ENCODE results near the gene POLR1D. TPM values are rescaled to one million over a fixed set of nuclear protein-coding genes. Genes with fewer than 3 reads are reported as not detected.
"Not testable (repeated sequence)": the region's sequence is repeated elsewhere in the genome, so short reads cannot be mapped to it uniquely, and the experiment has no call there.

POLR1D gene
- total RNA-seq, 1 experiment from 2014 or later = 149 TPM

DNA sequence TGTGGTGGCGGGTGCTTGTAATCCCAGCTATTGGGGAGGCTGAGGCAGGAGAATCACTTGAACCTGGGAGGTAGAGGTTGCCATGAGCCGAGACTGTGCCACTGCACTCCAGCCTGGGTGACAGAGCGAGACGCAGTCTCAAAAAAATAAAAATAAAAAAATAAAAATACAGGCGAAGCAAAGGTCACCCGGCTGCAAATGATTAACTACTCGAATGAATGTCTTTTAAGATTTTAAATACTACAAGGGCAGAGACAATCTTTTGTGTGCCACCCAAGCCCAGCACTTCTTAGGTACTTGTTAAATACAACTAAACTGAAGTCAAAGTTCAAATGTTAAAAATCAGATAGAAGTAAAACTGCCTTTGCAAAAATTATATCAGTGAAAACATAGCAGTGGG is 8.1 kb upstream of the POLR1D start:
- DNase-seq (ENCODE audit: extremely low read depth, low read depth) = no peak

DNA sequence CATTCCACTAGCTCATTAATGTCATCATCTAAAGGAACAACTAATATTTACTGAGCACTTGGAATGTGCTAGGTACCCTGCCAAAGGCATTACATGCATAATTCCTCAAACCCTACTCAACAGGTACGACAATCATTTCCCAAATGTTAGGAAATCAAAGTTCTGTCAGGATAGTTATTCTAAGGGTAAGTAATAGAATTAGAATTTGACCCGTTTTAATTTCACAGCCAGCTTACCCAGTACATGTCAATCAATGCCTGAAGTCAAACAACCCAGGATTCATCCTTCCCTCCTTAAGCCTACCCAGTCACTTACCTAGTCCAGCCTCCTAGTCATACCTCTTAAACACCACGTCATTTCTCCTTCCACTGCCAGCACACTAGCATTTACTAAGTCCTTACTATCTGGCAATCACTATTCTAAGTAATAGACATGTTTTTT is 3.8 kb upstream of the POLR1D start:
- no peak for DNase-seq (ENCODE audit: extremely low read depth, low read depth)

DNA sequence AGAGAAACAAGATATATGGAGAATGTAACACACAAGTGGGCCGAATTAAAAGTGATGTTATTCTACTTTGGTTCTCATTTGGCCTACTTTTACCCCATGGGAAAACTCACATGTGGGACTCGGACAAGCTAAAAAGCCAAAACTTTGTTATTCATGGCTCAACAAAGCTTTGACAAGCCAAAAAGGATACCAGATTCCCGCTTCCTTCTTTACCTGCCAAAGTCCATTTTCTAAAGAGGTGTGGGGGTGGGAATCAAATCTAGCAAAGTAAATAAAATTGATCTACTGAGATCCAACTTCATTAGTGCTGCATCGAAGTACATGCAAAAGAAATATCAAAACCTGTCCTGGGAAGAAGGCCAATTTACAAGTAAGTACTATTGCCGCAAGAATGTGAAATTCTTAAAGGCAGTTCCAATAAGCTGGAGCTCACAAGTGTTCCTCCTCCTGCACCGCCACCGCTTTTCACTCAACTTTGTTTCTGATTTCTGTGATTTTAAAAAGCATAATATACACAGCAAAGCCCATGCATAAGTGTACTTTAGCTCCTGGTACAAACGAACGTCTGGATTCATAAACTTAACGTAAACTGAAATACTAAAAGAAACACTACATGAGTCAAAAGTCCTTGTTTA is 2.5 kb upstream of the POLR1D start:
- no peak for DNase-seq (ENCODE audit: extremely low read depth, low read depth)

DNA sequence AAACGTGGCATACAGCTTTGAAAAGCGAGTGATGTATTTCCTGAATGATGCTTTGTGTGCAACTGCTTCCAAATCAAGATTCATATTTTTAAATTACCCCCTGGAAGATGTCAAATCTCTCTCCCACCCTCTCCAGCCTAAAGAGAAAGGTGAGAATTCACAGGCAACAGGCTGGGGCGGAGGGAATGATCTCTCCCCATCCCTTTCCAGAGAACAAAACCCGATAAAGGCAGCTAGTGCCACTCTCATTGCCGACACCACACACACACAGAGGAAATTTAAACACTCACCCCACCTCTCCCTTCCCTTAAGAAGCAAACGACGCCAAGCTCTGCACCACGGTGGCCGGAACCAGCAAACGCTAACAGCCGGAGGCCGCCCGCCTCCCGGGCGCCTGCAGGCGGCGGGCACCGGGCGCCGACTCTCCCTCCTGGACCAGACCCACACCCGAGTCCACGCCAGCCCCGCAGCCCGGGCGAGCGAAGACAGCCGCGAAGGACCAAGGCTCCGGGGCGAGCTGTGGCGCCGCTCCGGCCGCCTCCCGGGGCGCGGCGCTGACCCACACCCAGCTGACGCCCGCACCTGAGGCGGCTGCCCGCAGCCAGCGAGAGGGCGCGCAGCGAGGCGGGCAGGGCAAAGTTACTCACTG is 1.8 kb upstream of the POLR1D start:
- peak; percentile 2 for DNase-seq (ENCODE audit: extremely low read depth, low read depth)

DNA sequence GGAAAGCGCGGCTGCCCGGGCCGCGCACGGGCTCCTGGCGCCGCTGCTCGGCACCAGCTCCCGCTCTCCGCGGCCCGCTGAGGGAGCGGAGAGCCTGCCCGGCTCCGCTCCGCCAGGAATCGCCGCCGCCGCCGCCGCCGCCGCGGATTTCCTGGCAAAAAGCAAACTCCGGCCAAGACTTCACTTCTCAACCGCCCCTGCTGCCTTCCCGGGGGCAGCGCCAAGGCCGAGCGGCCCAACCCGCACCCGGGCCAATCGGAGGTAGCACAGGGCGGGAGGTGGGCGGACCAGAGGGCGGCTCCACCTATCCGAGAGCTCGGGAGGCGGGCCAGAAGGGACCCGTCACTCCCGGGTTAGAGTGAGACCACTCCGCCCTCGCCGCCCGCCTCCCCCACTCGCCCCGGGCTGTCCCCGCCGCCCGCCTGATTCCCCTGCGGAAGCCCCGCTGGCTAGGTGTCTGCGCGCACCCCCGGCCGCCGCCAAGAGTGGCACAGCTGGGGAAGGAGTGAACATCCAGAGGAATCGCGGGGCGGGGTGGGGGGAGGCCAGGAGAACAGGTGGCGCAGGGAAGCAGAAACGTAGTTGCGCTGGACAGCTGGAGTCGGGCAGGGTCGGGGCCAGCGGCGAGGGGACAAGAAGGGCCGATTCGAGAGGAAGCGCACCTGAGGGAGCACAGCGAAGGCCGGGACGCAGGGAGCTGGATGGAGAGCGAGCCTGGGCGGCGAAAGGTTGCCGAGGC is 1.1 kb upstream of the POLR1D start, which contains the start of gene LNX2:
TSS of gene LNX2 (minus strand) at position 153 of the 739 bp plus-strand sequence. CDS start 38,826 bp downstream, outside the sequence.
- DNase-seq (ENCODE audit: extremely low read depth, low read depth) = peak; percentile 91

DNA sequence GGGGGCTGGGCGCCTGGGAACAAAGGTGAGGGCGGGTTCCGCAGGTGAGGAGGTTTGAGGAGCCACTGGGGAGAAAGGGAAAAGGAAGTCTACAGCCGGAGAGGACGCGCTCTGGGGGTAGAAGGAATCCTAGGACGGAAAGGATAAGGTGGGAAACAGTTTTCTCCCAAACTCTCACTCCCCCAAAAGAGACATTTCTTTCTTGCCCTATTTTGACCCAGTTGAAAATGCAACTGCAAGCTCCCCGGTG is 651 bp upstream of the POLR1D start:
- no peak for DNase-seq (ENCODE audit: extremely low read depth, low read depth)

DNA sequence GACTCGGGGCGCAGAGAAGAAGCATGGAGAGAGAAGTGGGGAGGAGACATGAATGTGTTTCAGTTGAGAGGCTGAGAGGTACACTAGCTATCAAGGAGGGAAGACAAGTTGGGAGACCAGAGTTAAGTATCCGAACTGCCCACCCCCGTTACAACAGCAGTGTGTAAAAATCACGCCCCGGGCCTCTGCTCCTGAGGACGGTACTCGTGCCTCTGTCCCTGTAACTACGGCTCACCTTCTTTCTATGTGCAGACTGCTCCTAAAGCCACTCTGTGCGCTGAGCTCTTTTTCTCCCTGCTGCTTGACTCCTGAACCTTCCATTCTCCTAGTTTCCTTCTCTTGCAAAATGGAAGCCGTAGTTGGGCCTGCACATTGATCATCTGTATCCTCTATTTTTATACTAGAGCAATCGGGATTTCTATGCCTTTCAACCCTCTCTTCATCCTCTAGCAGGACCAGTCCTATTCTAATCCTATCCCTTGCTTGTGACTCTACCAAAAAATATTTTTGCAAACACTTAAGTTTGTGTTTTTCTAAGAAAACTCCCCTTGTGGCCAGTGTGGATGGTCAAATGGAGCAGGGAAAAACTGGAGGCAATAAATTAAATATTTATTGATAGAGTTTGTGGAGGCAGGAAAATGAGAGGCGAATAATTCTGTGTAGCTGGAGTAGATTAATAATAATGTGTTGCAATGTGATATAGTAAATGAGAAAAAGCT is 569 bp downstream of the POLR1D start:
- no peak for DNase-seq (ENCODE audit: extremely low read depth, low read depth)

DNA sequence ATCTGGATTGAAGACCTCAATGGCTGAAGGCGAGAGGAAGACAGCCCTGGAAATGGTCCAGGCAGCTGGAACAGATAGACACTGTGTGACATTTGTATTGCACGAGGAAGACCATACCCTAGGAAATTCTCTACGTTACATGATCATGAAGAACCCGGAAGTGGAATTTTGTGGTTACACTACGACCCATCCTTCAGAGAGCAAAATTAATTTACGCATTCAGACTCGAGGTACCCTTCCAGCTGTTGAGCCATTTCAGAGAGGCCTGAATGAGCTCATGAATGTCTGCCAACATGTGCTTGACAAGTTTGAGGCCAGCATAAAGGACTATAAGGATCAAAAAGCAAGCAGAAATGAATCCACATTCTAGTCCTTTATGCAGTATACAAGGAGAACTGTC is 1.2 kb downstream of the POLR1D start:
- DNase-seq (ENCODE audit: extremely low read depth, low read depth) = no peak

DNA sequence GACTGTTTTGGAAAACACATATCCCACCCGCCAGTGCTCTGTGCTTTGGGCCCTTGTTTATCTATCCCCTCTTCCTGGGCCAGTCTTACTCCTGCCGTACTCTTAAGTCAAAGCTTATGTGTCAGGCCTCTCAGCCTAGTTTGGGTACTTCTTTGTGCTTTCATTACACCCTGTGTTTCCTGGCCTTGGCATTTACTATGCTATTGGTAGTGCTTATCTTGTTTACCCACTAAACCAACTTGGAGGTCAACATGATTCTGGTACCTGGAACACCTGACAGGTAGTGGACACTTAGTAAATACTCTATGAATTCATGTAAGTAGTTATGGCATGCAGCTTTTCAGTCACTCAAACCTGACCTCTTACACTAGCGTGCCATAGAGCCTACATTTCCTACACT is 2.4 kb downstream of the POLR1D start:
- no peak for DNase-seq (ENCODE audit: extremely low read depth, low read depth)

DNA sequence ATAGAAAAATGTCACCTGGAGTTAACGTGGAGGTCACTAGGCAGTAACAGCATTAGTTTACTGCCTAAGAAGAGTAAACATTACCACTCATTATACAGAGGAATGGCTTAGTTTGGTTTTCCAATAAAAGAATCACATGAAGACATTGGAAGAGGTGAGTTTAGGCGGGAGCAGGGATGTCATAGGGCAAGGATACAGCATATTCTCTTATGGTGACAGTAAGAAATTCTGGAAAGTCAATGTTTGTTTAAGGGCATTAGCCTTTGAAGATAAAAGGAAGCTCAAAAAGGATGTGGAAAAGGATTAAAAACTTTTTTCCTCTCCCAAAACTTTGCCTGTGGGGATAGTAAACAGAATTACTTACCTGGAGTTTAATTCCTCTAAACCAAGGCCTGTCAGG is 4.1 kb downstream of the POLR1D start:
- no peak for DNase-seq (ENCODE audit: extremely low read depth, low read depth)

DNA sequence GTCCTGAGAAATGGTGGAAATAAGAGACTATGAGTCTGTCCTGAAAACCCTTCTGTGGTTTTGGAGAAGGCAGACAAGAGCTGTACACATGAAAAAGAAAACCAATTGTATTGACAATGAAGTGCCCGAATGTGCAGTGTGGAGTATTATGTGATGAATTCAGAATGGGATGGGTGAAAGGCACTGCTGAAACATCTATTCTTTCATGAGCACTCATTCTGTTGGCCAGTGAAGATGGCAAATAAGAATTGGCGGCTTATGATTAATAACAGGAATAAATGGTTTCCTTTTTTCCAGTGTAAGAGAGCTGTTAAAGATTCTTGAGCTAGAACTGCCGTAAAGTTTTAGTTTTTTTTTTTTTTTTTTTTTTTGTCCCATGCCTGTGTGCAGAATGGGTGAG is 5.7 kb downstream of the POLR1D start:
- no peak for DNase-seq (ENCODE audit: extremely low read depth, low read depth)

DNA sequence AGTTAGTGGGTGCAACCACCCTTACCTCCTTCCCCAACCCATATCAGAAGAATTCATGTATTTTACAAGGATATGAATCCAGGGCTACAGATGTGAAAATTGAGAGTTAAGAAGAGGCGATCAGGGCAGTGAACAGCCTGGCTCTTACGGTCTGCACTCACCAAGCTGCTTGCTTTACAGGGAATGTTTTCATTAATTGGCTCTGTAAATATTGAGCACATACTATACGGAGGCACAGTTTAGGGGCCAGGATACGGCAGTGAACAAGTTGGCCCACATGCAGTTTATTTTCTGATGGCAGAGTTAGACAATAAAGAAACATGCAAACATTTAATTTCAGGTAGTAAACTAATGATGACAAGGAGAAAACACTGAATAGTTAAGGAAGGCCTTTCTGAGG is 6.4 kb downstream of the POLR1D start:
- DNase-seq (ENCODE audit: extremely low read depth, low read depth) = no peak

DNA sequence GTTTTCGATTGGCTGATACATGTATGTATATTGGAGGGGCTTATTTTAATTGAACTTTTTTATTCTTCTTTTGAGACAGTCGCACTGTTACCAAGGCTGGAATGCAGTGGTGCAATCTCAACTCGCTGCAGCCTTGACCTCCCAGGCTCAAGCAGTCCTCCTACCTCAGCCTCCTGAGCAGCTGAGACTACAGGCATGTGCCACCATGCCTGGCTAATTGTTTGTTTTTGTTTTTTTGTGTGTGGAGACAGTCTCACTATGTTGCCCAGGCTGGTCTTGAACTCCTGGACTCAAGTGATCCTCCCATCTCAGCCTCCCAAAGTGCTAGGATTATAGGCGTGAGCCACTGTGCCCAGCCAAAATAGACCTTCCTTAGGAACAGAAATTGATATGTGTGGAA is 7.1 kb downstream of the POLR1D start:
- DNase-seq (ENCODE audit: extremely low read depth, low read depth) = not testable (repeated sequence)

DNA sequence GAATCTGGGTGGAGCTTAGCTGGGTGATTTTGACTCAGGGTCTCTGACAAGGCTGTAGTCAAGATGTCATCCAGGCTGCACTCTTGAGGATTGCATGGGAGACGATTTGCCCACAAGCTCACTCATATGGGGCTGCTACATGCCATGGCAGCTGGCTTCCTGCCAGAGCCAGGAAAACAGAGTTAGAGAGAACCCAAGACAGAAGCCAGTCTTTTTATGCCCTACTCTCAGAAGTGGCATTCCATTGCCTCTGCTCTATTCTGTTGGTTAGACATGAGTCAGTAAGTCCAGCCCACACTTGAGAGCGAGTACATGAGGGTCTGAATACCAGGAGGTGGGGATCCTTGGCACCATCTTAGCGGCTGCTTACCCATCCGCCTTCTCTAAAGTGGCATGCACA is 9.5 kb downstream of the POLR1D start:
- DNase-seq (ENCODE audit: extremely low read depth, low read depth) = no peak

DNA sequence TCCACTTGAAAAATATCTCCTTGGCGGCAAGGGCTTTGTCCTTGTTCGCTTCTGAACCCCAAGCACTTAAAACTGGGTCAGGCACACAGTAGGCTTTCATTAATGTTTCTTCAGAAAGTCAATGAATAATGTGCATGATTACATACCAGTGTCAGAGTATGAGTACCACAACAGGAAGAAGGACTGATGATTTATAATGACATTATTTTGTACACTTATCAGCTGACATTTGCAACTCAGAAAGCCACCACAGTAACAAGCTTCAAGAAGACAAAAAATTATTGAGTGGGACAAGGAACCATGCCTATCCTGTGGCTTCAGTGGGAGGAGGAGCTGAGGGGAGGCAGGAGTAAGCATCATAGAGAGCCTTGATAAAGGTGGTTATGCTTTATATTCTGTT is 10.0 kb downstream of the POLR1D start:
- DNase-seq (ENCODE audit: extremely low read depth, low read depth) = no peak

DNA sequence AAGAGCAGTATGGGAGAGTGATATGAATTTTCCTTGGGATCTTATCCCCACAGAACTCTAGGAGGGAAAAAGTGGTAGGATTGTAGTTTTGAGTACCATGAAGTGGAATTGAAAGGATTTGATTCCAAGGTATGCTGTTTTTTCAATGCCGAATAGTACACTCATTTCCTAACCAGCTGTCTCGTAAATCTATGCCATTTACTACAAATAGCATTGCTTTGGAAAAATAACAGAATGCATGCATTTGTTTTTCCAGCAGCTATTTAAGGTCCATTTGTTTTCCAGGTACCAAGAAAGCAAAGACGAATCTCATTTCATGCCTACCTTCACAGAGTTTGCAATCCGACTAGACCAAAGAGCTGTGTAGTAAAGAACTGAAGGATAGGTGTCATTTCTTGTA is 10.5 kb downstream of the POLR1D start:
- DNase-seq (ENCODE audit: extremely low read depth, low read depth) = no peak

DNA sequence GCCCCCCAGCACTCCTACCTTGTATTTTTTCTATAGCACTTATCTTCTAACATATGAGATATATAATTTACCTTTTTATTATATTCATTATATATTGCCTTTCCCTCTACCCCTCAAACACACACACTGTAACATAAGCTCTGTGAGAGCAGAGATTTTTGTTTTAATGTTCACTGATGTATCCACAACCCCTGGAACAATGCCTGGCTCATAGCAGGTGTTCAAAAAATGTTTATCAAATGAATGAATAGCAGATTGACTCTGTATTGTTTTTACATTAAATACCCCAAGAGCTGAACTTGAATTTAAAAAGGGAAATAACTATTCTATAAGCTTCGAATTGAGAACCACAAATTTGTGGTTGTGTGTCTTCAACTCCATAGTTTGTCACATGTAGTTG is 11.0 kb downstream of the POLR1D start:
- DNase-seq (ENCODE audit: extremely low read depth, low read depth) = no peak

DNA sequence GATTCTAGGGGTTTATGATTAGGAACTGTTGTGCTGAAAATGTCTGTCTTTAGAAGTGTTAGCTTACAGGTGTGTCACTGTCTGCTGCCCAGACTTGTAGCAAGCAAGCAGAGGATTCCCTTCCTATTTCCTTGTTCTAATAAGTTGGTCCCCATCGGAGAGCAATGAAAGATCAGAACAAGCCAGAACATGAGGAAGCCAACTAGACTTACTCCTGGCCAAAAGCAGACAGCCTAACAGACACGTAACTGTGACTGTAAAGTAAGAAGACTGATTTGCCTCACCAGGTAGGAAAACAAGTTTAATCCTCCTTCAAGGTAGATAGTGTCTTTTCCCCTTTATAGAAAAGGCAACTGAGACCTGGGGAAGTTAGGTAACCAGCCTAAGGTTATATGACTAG is 12.5 kb downstream of the POLR1D start:
- DNase-seq (ENCODE audit: extremely low read depth, low read depth) = no peak

DNA sequence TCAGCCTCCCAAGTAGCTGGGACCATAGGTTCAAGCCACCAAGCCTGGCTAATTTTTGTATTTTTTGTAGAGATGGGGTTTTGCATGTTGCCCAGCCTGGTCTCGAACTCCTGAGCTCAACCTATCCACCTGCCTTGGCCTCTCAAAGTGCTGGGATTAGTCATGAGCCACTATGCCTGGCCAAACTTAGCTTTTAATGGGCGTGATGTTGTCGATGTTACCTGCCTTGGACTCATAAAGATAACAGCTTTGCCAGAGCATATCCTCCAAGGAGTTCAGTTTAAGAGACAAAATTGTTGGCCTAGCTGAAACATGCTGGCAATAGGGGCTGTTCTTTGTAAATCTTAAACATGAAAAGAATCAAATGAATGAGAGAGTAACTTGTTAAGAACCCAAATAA is 13.1 kb downstream of the POLR1D start:
- no peak for DNase-seq (ENCODE audit: extremely low read depth, low read depth)

DNA sequence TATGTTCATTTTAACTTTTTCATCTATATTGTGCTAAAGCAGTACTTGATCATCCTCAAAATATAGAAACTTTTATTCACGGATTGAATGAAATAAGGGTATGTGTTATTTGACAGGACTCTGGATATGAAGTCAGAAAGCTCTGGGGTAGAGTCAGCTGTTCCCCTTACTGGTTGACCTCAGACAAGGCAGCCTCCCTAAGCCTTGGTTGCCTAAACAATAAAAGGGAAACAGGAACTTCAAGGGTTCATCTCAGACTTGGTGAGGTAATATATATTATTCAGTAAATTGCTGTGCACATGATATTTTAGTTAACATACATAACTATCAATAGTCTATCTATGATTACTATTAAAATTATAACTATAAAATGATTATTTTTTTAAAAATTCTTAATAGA is 13.6 kb downstream of the POLR1D start:
- no peak for DNase-seq (ENCODE audit: extremely low read depth, low read depth)

DNA sequence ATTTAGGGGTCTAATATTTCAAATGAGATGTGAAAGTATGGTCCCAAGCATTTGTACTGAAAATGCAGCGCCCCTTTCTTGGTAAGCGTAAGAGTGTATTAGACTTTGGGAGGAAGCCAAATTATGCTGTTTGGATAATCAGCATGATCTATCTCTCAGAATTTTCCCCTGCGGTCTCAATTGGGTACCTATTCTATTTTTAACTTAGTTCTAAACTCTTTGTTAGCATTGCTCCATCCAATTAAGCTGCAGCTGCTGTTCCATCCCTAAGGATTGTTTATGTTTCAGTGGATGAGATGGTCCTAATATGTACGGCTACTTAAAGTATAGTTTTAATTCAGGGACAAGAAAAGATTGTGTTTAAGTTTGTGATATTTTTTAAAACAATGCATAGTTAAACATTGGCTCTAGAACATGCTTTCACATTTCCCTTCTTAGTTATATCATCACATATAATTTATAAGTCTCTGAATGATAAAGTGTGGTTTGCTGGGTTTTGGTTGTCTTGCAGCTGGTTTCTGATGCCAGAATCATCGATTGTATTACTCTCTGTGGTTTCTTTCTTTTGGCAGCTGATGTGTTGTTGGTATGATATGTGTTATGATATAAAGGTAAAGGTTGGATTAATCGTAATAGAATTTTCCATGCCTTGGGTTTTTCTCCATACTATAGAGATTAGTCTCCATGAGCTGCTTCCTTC is 15.0 kb downstream of the POLR1D start:
- DNase-seq (ENCODE audit: extremely low read depth, low read depth) = no peak
